ENCODE results near the gene CAMK1D.
A peak's percentile ranks its signal among the peaks of the same experiment; 100 is the strongest.

CAMK1D gene

DNA sequence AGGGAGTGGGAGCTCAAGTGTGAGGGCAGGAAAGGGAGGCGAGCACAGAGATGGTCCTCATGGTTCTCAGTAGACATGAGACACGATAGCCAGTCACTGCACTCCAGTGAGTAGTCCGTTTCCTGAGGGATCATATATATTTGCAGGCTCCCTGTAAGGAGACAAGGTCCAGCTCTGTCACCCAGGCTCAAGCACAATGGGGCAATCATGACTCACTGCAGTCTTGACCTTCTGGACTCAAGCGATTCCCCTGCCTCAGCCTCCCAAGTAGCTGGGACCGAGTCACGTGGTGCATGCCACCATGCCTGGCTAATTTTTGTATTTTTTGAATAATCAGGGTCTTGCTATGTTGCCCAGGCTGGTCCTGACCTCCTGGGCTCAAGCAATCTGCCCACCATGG lies 535.5 kb downstream of the CAMK1D start:
- Mint-ChIP-seq H3K4me1 (peaks cover 25% of the 10 kb centered on the region), H3K9me3 (peaks cover 10% of the 10 kb centered on the region), H3K27me3 (ENCODE audit: low read depth) (no peaks in the 10 kb centered on the region), H3K36me3 (ENCODE audit: low read depth) (no peaks in the 10 kb centered on the region), H3K27ac (peak overlapping the region in 1 of 3 experiments; percentile 4), H3K4me3 (no peak overlapping the region)
- TF ChIP-seq, protein P1, sequence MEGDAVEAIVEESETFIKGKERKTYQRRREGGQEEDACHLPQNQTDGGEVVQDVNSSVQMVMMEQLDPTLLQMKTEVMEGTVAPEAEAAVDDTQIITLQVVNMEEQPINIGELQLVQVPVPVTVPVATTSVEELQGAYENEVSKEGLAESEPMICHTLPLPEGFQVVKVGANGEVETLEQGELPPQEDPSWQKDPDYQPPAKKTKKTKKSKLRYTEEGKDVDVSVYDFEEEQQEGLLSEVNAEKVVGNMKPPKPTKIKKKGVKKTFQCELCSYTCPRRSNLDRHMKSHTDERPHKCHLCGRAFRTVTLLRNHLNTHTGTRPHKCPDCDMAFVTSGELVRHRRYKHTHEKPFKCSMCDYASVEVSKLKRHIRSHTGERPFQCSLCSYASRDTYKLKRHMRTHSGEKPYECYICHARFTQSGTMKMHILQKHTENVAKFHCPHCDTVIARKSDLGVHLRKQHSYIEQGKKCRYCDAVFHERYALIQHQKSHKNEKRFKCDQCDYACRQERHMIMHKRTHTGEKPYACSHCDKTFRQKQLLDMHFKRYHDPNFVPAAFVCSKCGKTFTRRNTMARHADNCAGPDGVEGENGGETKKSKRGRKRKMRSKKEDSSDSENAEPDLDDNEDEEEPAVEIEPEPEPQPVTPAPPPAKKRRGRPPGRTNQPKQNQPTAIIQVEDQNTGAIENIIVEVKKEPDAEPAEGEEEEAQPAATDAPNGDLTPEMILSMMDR (IDR thresholded peaks at IDR 0.05; ENCODE audit: unreplicated experiment in 3 of 3): no peak
